ENCODE results near the gene PNPLA5. TPM values are rescaled to one million over a fixed set of nuclear protein-coding genes. Genes with fewer than 3 reads are reported as not detected.

PNPLA5 gene
- total RNA-seq, 3 donors from 2014 or later (not counting 1 experiment from before 2014, with no cell fraction given): not detected

DNA sequence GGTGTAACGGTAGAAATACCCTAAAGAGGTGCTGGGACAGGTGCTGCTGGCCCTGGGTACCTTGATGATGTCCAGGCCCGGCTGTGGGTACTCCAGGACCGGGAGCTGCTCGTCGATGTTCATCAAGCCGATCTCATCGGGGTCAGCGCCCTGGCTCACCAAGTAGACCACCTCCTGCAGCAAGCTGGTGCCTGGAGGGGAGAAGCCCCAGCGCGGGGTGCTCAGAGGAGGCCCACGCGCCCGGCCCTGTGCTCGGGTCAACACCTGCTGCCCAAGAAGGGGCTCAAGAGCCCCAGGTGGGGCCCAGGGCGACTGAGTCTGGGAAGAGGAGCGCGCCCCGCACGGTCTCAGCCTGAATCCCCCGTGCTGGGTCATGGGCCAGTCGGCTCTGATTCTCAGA, 50.1 kb downstream of the PNPLA5 start:
- H3K4me3 ChIP-seq (ENCODE audit: low read length): no peak overlapping the region
- no peak for ATAC-seq
- no peak overlapping the region for H3K27ac ChIP-seq (ENCODE audit: low read length)
- Mint-ChIP-seq H3K36me3 (no peaks in the 10 kb centered on the region), H3K4me1 (no peaks in the 10 kb centered on the region), H3K9me3 (no peaks in the 10 kb centered on the region), H3K4me3 (no peak overlapping the region), H3K27me3 (ENCODE audit: low read depth in 2 of 2) (no peaks in the 10 kb centered on the region), H3K27ac (no peak overlapping the region)
- WGBS (ENCODE audit: insufficient coverage): 92% methylated on average over 21 of the region's 21 CpGs
- TF ChIP-seq, protein P1, sequence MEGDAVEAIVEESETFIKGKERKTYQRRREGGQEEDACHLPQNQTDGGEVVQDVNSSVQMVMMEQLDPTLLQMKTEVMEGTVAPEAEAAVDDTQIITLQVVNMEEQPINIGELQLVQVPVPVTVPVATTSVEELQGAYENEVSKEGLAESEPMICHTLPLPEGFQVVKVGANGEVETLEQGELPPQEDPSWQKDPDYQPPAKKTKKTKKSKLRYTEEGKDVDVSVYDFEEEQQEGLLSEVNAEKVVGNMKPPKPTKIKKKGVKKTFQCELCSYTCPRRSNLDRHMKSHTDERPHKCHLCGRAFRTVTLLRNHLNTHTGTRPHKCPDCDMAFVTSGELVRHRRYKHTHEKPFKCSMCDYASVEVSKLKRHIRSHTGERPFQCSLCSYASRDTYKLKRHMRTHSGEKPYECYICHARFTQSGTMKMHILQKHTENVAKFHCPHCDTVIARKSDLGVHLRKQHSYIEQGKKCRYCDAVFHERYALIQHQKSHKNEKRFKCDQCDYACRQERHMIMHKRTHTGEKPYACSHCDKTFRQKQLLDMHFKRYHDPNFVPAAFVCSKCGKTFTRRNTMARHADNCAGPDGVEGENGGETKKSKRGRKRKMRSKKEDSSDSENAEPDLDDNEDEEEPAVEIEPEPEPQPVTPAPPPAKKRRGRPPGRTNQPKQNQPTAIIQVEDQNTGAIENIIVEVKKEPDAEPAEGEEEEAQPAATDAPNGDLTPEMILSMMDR (IDR thresholded peaks at IDR 0.05): no peak
- no peaks in the 10 kb centered on the region for H3K36me3 ChIP-seq (ENCODE audit: control insufficient read depth, insufficient read depth, low read length)
- no peak for DNase-seq
- no peaks in the 10 kb centered on the region for H3K4me1 ChIP-seq (ENCODE audit: control insufficient read depth, insufficient read depth, low read length)
- intact Hi-C loops (cut with micrococcal nuclease): no loop called here
- no peaks in the 10 kb centered on the region for H3K27me3 ChIP-seq (ENCODE audit: control insufficient read depth, insufficient read depth, low read length)
- H3K9me3 ChIP-seq (ENCODE audit: control insufficient read depth, insufficient read depth, low read length): no peaks in the 10 kb centered on the region

DNA sequence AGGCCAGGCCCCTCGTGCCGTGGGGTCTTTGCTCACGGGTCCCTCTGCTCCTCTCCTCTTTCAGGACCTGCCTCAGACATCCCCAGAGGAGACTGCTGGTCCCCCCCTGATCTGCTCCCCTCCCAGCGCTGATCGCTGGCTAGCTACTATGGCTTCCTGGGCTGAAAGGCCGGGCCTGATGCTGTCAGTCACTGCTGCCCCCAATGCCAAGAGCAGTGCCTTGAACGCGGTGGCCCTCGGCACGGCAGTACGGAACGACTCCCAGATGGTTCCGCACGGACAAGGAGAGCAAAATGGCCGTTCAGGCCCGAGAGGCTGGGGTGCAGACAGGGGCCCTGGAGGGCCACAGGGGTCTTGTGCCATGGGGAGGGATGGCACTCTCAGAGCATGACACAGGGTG, 51.0 kb downstream of the PNPLA5 start:
- Histone ChIP-seq H3K4me3 (ENCODE audit: low read length) (no peak overlapping the region), H3K27me3 (ENCODE audit: control insufficient read depth, insufficient read depth, low read length) (no peaks in the 10 kb centered on the region), H3K27ac (ENCODE audit: low read length) (no peak overlapping the region), H3K9me3 (ENCODE audit: control insufficient read depth, insufficient read depth, low read length) (no peaks in the 10 kb centered on the region), H3K36me3 (ENCODE audit: control insufficient read depth, insufficient read depth, low read length) (no peaks in the 10 kb centered on the region), H3K4me1 (ENCODE audit: control insufficient read depth, insufficient read depth, low read length) (no peaks in the 10 kb centered on the region)
- Mint-ChIP-seq H3K27me3 (ENCODE audit: low read depth in 2 of 2) (no peaks in the 10 kb centered on the region), H3K4me3 (no peak overlapping the region), H3K27ac (no peak overlapping the region), H3K4me1 (no peaks in the 10 kb centered on the region), H3K9me3 (no peaks in the 10 kb centered on the region), H3K36me3 (no peaks in the 10 kb centered on the region)
- TF ChIP-seq, protein P1 (IDR thresholded peaks at IDR 0.05): no peak
- 87% methylated on average over 16 of the region's 16 CpGs for WGBS (ENCODE audit: insufficient coverage)
- intact Hi-C loops (cut with micrococcal nuclease): no loop called here
- DNase-seq (no peak), ATAC-seq (no peak)

DNA sequence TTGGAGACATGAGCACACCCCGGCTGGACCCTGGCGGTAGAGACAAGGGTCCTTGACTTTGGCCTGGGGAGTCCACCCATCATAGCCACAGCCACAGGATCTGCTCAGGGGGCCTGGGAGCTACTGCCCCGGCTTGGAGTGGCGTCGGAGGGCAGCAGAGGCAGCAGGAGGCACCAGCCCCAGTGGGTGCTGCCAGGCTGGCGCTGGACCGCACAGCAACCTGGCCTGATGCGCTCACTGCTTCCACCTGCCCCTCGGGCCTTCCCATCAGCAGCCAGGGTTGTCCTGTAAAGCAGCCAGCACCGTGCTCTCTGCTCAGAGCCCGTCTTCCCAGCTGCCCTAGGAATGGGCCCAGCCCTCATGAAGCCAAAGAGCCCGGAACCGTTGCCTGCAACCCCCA, 51.4 kb downstream of the PNPLA5 start:
- Histone ChIP-seq H3K4me1 (ENCODE audit: control insufficient read depth, insufficient read depth, low read length) (no peaks in the 10 kb centered on the region), H3K36me3 (ENCODE audit: control insufficient read depth, insufficient read depth, low read length) (no peaks in the 10 kb centered on the region), H3K9me3 (ENCODE audit: control insufficient read depth, insufficient read depth, low read length) (no peaks in the 10 kb centered on the region), H3K27ac (ENCODE audit: low read length) (no peak overlapping the region), H3K27me3 (ENCODE audit: control insufficient read depth, insufficient read depth, low read length) (no peaks in the 10 kb centered on the region), H3K4me3 (ENCODE audit: low read length) (no peak overlapping the region)
- H3K27ac Mint-ChIP-seq: no peak overlapping the region
- DNase-seq (no peak), ATAC-seq (no peak)
- H3K4me1 Mint-ChIP-seq: no peaks in the 10 kb centered on the region
- no peaks in the 10 kb centered on the region for H3K9me3 Mint-ChIP-seq
- no peak overlapping the region for H3K4me3 Mint-ChIP-seq
- no peaks in the 10 kb centered on the region for H3K36me3 Mint-ChIP-seq
- TF ChIP-seq, protein P1 (IDR thresholded peaks at IDR 0.05): no peak
- 85% methylated on average over 13 of the region's 13 CpGs for WGBS (ENCODE audit: insufficient coverage)
- intact Hi-C loops (cut with micrococcal nuclease): no loop called here
- H3K27me3 Mint-ChIP-seq (ENCODE audit: low read depth in 2 of 2): peaks cover 0 to 4% of the 10 kb centered on the region in 2 donors

DNA sequence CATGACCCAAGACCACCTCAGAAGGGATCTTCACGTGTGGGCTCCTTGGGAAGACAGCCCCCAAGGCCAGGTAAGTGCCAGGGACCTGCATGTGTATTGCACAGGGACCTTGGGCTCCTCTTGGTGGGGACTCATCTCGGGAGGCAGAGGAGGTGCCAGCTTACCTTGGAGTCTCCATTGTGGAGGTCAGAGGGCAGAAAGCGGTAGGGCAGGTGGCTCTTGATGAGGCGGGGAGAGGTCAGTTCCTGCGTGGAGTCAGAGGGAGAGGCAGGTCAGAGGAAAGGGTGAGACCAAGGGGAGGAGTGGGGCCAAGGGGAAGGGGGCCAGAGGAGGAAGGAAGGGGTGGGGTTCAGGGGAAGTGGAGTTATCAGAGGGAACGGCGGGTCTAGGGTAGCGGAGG, 52.0 kb downstream of the PNPLA5 start:
- Mint-ChIP-seq H3K36me3 (no peaks in the 10 kb centered on the region), H3K4me1 (no peaks in the 10 kb centered on the region), H3K4me3 (no peak overlapping the region), H3K27ac (no peak overlapping the region), H3K27me3 (ENCODE audit: low read depth in 2 of 2) (peaks cover 2 to 9% of the 10 kb centered on the region in 2 donors), H3K9me3 (no peaks in the 10 kb centered on the region)
- Histone ChIP-seq H3K4me3 (ENCODE audit: low read length) (no peak overlapping the region), H3K27me3 (ENCODE audit: control insufficient read depth, insufficient read depth, low read length) (no peaks in the 10 kb centered on the region), H3K9me3 (ENCODE audit: control insufficient read depth, insufficient read depth, low read length) (no peaks in the 10 kb centered on the region), H3K36me3 (ENCODE audit: control insufficient read depth, insufficient read depth, low read length) (no peaks in the 10 kb centered on the region), H3K4me1 (ENCODE audit: control insufficient read depth, insufficient read depth, low read length) (no peaks in the 10 kb centered on the region), H3K27ac (ENCODE audit: low read length) (no peak overlapping the region)
- no peak for ATAC-seq
- 49% methylated on average over 8 of the region's 8 CpGs for WGBS (ENCODE audit: insufficient coverage)
- no peak for DNase-seq
- TF ChIP-seq, protein P1 (IDR thresholded peaks at IDR 0.05): no peak
- intact Hi-C loops (cut with micrococcal nuclease): no loop called here
